IMR-90 (cell line): Measurements from ENCODE around the gene BST1. TPM values are rescaled to one million over a fixed set of nuclear protein-coding genes. Genes with fewer than 3 reads are reported as not detected.

Experiments
- ATAC-seq: fragments of 200-7000 bp; cut with Tn5 transposase; 2 replicates; pipeline ENCODE4 v1.9.1; 2020; ENCODE audit warnings: low read depth, mild to moderate bottlenecking, moderate library complexity
- BruUV-seq: library from RNA; stranded (reverse); fragments of 400-500 nt; replicated peaks from 2 replicates; lab custom pipeline; 2021; lab: Mats Ljungman, UMichigan
- CTCF ChIA-PET: fragments of 300-600 bp; formaldehyde crosslinking; extraction: SDS; loops from one replicate; lab custom pipeline; 2021; ENCODE audit warnings: antibody characterized with exemption; lab: Yijun Ruan, JAX
- POLR2A ChIA-PET: fragments of 300-600 bp; sonication (Branson Sonifier 250); formaldehyde crosslinking; loops from one replicate; lab custom pipeline; 2022; ENCODE audit warnings: antibody characterized with exemption; ENCODE audit not compliant: unreplicated experiment; lab: Charles Lee
- DNase-seq: peaks from one replicate; pipeline ENCODE4 v3.0.0; 2013
- H2AFZ ChIP-seq: replicated peaks from 2 replicates; pipeline ENCODE3; 2013; ENCODE audit warnings: low read length, mild to moderate bottlenecking; ENCODE audit not compliant: poor library complexity
- H2AK5ac ChIP-seq: 2 replicates; pipeline ENCODE4 v1.6.1; 2013; ENCODE audit warnings: low read depth, low read length, inconsistent platforms
- H2AK9ac ChIP-seq: replicated peaks from 2 replicates; pipeline ENCODE3; 2013; ENCODE audit warnings: mild to moderate bottlenecking, low read depth, low read length, moderate library complexity; ENCODE audit not compliant: poor library complexity
- H2BK120ac ChIP-seq: 2 replicates; pipeline ENCODE4 v1.6.1; 2013; ENCODE audit warnings: low read depth, low read length, inconsistent platforms
- H2BK15ac ChIP-seq: 3 replicates; pipeline ENCODE4 v1.6.1; 2013; ENCODE audit warnings: low read depth, low read length, inconsistent platforms
- H2BK20ac ChIP-seq: 2 replicates; pipeline ENCODE4 v1.6.1; 2013; ENCODE audit warnings: low read depth, mild to moderate bottlenecking, inconsistent platforms, low read length, moderate library complexity
- H2BK5ac ChIP-seq: 2 replicates; pipeline ENCODE4 v1.6.1; 2013; ENCODE audit warnings: mild to moderate bottlenecking, low read depth, low read length, inconsistent platforms; ENCODE audit not compliant: poor library complexity, severe bottlenecking
- H3K14ac ChIP-seq: replicated peaks from 2 replicates; pipeline ENCODE4 v1.6.1; 2013; ENCODE audit warnings: low read depth, low read length, inconsistent platforms
- H3K18ac ChIP-seq: 2 replicates; pipeline ENCODE4 v1.6.1; 2013; ENCODE audit warnings: low read depth, low read length, control low read depth
- H3K23ac ChIP-seq: 2 replicates; pipeline ENCODE4 v1.6.1; 2013; ENCODE audit warnings: low read depth, low read length, inconsistent platforms
- H3K27ac ChIP-seq: 2 replicates; pipeline ENCODE4 v1.5.1; 2013; ENCODE audit warnings: mild to moderate bottlenecking, control low read depth, low read length; ENCODE audit not compliant: insufficient read depth
- H3K27me3 ChIP-seq: 2 replicates; pipeline ENCODE4 v1.6.1; 2013; ENCODE audit warnings: low read length; ENCODE audit not compliant: control insufficient read depth, insufficient read depth
- H3K36me3 ChIP-seq: 2 replicates; pipeline ENCODE4 v1.6.1; 2013; ENCODE audit warnings: low read length, mixed read lengths; ENCODE audit not compliant: control insufficient read depth, insufficient read depth
- H3K4ac ChIP-seq: 2 replicates; pipeline ENCODE4 v1.6.1; 2013; ENCODE audit warnings: low read depth, low read length, inconsistent platforms
- H3K4me1 ChIP-seq: 2 replicates; pipeline ENCODE4 v1.6.1; 2013; ENCODE audit warnings: low read length, mixed read lengths; ENCODE audit not compliant: control insufficient read depth, insufficient read depth
- H3K4me2 ChIP-seq: 2 replicates; pipeline ENCODE4 v1.6.1; 2013; ENCODE audit warnings: low read depth, mild to moderate bottlenecking, control low read depth, low read length, moderate library complexity
- H3K4me3 ChIP-seq: 2 replicates; pipeline ENCODE4 v1.5.1; 2013; ENCODE audit warnings: low read depth, mild to moderate bottlenecking, control low read depth, low read length, moderate library complexity; ENCODE audit not compliant: insufficient read depth
- H3K56ac ChIP-seq: 2 replicates; pipeline ENCODE4 v1.6.1; 2013; ENCODE audit warnings: low read length, inconsistent platforms; ENCODE audit not compliant: insufficient read depth; ENCODE audit errors: extremely low read depth
- H3K79me1 ChIP-seq, 2 experiments: 2 replicates each; pipeline ENCODE4 v1.6.1; 2013; ENCODE audit warnings: low read length in 2 of 2, inconsistent platforms in 1 of 2, low read depth in 1 of 2
- H3K9ac ChIP-seq: 2 replicates; pipeline ENCODE4 v1.6.1; 2013; ENCODE audit warnings: low read depth, low read length, control low read depth
- H3K9me1 ChIP-seq: 2 replicates; pipeline ENCODE4 v1.6.1; 2013; ENCODE audit warnings: low read length, inconsistent platforms; ENCODE audit not compliant: insufficient read depth
- H3K9me3 ChIP-seq: 2 replicates; pipeline ENCODE4 v1.6.1; 2013; ENCODE audit warnings: low read length; ENCODE audit not compliant: control insufficient read depth, insufficient read depth
- H4K20me1 ChIP-seq: 2 replicates; pipeline ENCODE4 v1.6.1; 2013; ENCODE audit warnings: low read length, inconsistent platforms; ENCODE audit not compliant: insufficient read depth
- H4K5ac ChIP-seq: 2 replicates; pipeline ENCODE4 v1.6.1; 2013; ENCODE audit warnings: mild to moderate bottlenecking, low read depth, low read length, control low read depth
- H4K8ac ChIP-seq, 2 experiments: 2 replicates each; pipeline ENCODE4 v1.6.1; 2013; ENCODE audit warnings: low read depth in 2 of 2, low read length in 2 of 2, control low read depth in 1 of 2, inconsistent platforms in 1 of 2
- H4K91ac ChIP-seq: 2 replicates; pipeline ENCODE4 v1.6.1; 2013; ENCODE audit warnings: low read depth, low read length, inconsistent platforms; ENCODE audit not compliant: insufficient read depth
- FOS ChIP-seq: fragments of 150-350 bp; IDR thresholded peaks from 2 replicates; pipeline ENCODE4 v1.6.1; 2016; ENCODE audit warnings: low read depth, low read length
- MXI1 ChIP-seq: IDR thresholded peaks from 2 replicates; pipeline ENCODE4 v1.6.1; 2012; ENCODE audit warnings: low read depth, mild to moderate bottlenecking, low read length, moderate library complexity, borderline replicate concordance
- NFE2L2 ChIP-seq: fragments of 150-350 bp; IDR thresholded peaks from 2 replicates; pipeline ENCODE4 v1.6.1; 2016; ENCODE audit warnings: low read depth, mild to moderate bottlenecking, low read length
- RAD21 ChIP-seq: IDR thresholded peaks from 2 replicates; pipeline ENCODE4 v1.6.1; 2012; ENCODE audit warnings: low read length, improper control_type of control experiment
- WGBS, 2 experiments: methylation state at CpG; one replicate each; pipeline versions ENCODE4 v1.1.5 to v1.1.7; 2013; ENCODE audit warnings: missing lambda C conversion rate in 2 of 2; ENCODE audit not compliant: insufficient read length in 1 of 2; ENCODE audit errors: extremely low coverage in 2 of 2; 5-methylcytosine and 5-hydroxymethylcytosine counted together
- dilution Hi-C: fragments of 300-500 bp; cut with HindIII; formaldehyde crosslinking; loops from one replicate; pipeline ENCODE4 v1.14.3; 2018; ENCODE audit warnings: low sequenced_read_pairs; ENCODE audit not compliant: unreplicated experiment
- in situ Hi-C: fragments of 300-500 bp; cut with MboI; formaldehyde crosslinking; loops from 3 replicates; pipeline ENCODE4 v1.14.3; 2019; ENCODE audit warnings: low sequenced_read_pairs, inconsistent platforms, mixed read lengths
- intact Hi-C: fragments of 100-400 bp; cut with micrococcal nuclease; formaldehyde crosslinking; loops from 2 replicates; pipeline ENCODE4 v1.10.0; 2022
- polyA plus RNA-seq, 3 experiments: library from polyadenylated mRNA; depleted of rRNA; stranded (reverse); fragments of >200 nt; gene quantifications; 2 replicates each; pipeline ENCODE4 v1.2.3, GENCODE V29; 2012; ENCODE audit warnings: low replicate concordance in 1 of 3
- total RNA-seq: library from RNA; depleted of rRNA; stranded (reverse); fragments of >200 nt; gene quantifications from 2 replicates; pipeline ENCODE4 v1.2.3, GENCODE V29; 2012
- TF ChIP-seq, protein P1 (sequence below): fragments of 150-350 bp; IDR thresholded peaks from 2 replicates; pipeline ENCODE4 v1.6.1; 2017; ENCODE audit warnings: mild to moderate bottlenecking, antibody characterized with exemption, low read length, low read depth

The BST1 gene
- total and polyA plus RNA-seq, 2 of the 4 experiments (the other 2 are of a cell fraction), result 6.6 to 11.1 TPM

DNA sequence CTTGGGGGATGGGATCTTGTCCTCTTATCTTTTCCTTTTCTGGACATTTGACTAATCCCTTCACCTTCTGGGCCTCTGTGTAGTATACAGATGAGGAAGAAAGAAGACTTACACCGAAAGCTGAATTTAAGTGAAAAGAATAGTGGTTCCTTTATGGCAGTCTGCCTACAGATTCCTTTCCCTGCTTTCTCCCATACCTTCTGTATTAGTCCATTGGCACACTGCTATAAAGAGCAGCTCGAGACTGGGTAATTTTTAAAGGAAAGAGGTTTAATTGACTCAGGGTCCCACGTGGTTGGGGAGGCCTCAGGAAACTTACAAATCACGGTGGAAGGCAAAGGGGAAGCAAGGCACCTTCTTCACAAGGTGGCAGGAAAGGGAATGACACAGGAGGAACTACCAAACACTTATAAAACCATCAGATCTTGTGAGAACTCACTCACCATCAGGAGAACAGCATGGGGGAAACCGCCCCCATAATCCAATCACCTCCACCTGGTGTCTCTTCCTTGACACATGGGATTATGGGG, 41.2 kb downstream of the BST1 start:
- Histone ChIP-seq H2BK15ac (no peak overlapping the region), H3K23ac (no peak overlapping the region), H2BK20ac (no peak overlapping the region), H3K9me1 (no peaks in the 10 kb centered on the region), H3K27ac (no peak overlapping the region), H3K4me3 (no peak overlapping the region), H3K4ac (no peak overlapping the region), H3K56ac (no peak overlapping the region), H2BK5ac (no peak overlapping the region), H2AK9ac (no peak overlapping the region), H2AFZ (no peak overlapping the region), H3K36me3 (no peaks in the 10 kb centered on the region), H2BK120ac (no peak overlapping the region), H3K79me1 (no peaks in the 10 kb centered on the region), H4K8ac (no peak overlapping the region), H3K27me3 (peaks cover 3% of the 10 kb centered on the region; the same call in 1 of the 2 replicates), H4K20me1 (no peaks in the 10 kb centered on the region), H3K18ac (no peak overlapping the region), H3K4me2 (no peak overlapping the region), H3K9ac (no peak overlapping the region), H4K5ac (no peak overlapping the region), H3K14ac (no peak overlapping the region), H2AK5ac (no peak overlapping the region), H3K9me3 (peaks cover 14% of the 10 kb centered on the region), H3K4me1 (peaks cover 2% of the 10 kb centered on the region; the same call in 1 of the 2 replicates), H4K91ac (no peak overlapping the region)
- POLR2A ChIA-PET, result interaction anchor here (0.6 kb wide), 1 partner anchor 355 kb away, joined by 6 read pairs; no protein-coding TSS in a partner anchor
- intact Hi-C loops (no loop called here), dilution Hi-C loops (no loop called here), in situ Hi-C loops (no loop called here)
- ATAC-seq (peak; percentile 64), DNase-seq (peak; percentile 55)
- CTCF ChIA-PET, result no interaction called here
- no peak for TF ChIP-seq FOS
- TF ChIP-seq NFE2L2, result no peak
- TF ChIP-seq RAD21, result no peak
- no peak for TF ChIP-seq MXI1
- TF ChIP-seq, protein P1, sequence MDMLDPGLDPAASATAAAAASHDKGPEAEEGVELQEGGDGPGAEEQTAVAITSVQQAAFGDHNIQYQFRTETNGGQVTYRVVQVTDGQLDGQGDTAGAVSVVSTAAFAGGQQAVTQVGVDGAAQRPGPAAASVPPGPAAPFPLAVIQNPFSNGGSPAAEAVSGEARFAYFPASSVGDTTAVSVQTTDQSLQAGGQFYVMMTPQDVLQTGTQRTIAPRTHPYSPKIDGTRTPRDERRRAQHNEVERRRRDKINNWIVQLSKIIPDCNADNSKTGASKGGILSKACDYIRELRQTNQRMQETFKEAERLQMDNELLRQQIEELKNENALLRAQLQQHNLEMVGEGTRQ, result no peak; the same call in 1 of the 2 replicates
- no CpG with 5 or more reads among the region's 5 CpGs for WGBS, 2 experiments
- no TSS peak for BruUV-seq
